Mucosa of rectum (tissue), 2 donors: ENCODE data around the gene OR2T5.
"Not testable (repeated sequence)": the region's sequence is repeated elsewhere in the genome, so short reads cannot be mapped to it uniquely, and the experiment has no call there.

Experiments used
- H3K27ac ChIP-seq, 2 donors: one replicate each; pipeline ENCODE4 v1.7.0; 2013; ENCODE audit warnings: inconsistent platforms in 2 of 2, low read depth in 2 of 2, low read length in 2 of 2
- H3K27me3 ChIP-seq, 2 donors: one replicate each; pipeline ENCODE4 v1.7.0; 2013; ENCODE audit warnings: low read length in 2 of 2; ENCODE audit not compliant: control insufficient read depth in 2 of 2, insufficient read depth in 2 of 2
- H3K36me3 ChIP-seq, 2 donors: one replicate each; pipeline ENCODE4 v1.7.0; 2013; ENCODE audit warnings: low read length in 2 of 2; ENCODE audit not compliant: control insufficient read depth in 2 of 2, insufficient read depth in 2 of 2
- H3K4me1 ChIP-seq, 2 donors: one replicate each; pipeline ENCODE4 v1.7.0; 2013; ENCODE audit warnings: low read length in 2 of 2, mild to moderate bottlenecking in 1 of 2; ENCODE audit not compliant: control insufficient read depth in 2 of 2, insufficient read depth in 2 of 2
- H3K4me3 ChIP-seq, 2 donors: one replicate each; pipeline ENCODE4 v1.7.0; 2013; ENCODE audit warnings: low read length in 2 of 2
- H3K9ac ChIP-seq, 2 donors: one replicate each; pipeline ENCODE4 v1.7.0; 2013; ENCODE audit warnings: low read length in 2 of 2, low read depth in 1 of 2, mild to moderate bottlenecking in 1 of 2
- H3K9me3 ChIP-seq, 2 donors: one replicate each; pipeline ENCODE4 v1.7.0; 2013; ENCODE audit warnings: low read length in 2 of 2; ENCODE audit not compliant: control insufficient read depth in 2 of 2
- donor health status: healthy.
- donor health status: Normal muscosa, but diverticular disease.

The OR2T5 gene

GRCh38 chr1:248500305-248501035, 12.1 kb downstream of the OR2T5 start:
- H3K4me1 ChIP-seq, H3K27me3 ChIP-seq, H3K9me3 ChIP-seq, H3K9ac ChIP-seq, H3K27ac ChIP-seq, H3K36me3 ChIP-seq, H3K4me3 ChIP-seq: not testable (repeated sequence)

GRCh38 chr1:248507773-248508172, 19.4 kb downstream of the OR2T5 start, which contains the start of gene OR2G6:
Gene OR2G6 (plus strand): TSS chr1:248508073. CDS start chr1:248521647, 13,574 bp downstream.
- H3K27me3 ChIP-seq, H3K9ac ChIP-seq, H3K9me3 ChIP-seq, H3K36me3 ChIP-seq, H3K4me1 ChIP-seq, H3K27ac ChIP-seq, H3K4me3 ChIP-seq: not testable (repeated sequence)

DNA sequence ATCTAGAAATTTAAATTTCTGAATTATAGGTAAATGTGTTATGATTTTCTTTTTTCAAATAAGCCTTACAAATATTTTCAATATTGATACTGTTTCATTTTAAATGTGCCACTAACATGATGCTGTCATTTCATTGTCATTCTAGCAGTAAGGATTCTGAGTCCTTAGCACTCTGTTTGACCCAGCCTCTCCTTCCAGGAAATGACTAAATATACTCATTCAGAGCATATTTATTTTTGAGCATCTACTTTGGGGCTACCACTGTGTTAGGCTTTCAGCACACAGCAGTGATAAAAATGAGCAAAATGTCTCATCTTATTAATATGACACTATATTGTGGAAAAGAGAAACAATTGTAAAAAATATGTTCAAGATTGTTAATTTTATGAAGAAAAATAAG, 21.8 kb downstream of the OR2T5 start:
- H3K9ac ChIP-seq, H3K4me3 ChIP-seq, H3K4me1 ChIP-seq, H3K27ac ChIP-seq, H3K36me3 ChIP-seq, H3K9me3 ChIP-seq, H3K27me3 ChIP-seq: not testable (repeated sequence)

- no peaks in the 10 kb centered on the region for H3K36me3 ChIP-seq
- H3K9ac ChIP-seq: no peak overlapping the region
- no peaks in the 10 kb centered on the region for H3K27me3 ChIP-seq
- no peaks in the 10 kb centered on the region for H3K4me1 ChIP-seq
- no peak overlapping the region for H3K4me3 ChIP-seq
- no peak overlapping the region for H3K27ac ChIP-seq
- H3K9me3 ChIP-seq: no peaks in the 10 kb centered on the region
Observed at GRCh38 chr1:248521856-248522255, 33.5 kb downstream of the OR2T5 start.

DNA sequence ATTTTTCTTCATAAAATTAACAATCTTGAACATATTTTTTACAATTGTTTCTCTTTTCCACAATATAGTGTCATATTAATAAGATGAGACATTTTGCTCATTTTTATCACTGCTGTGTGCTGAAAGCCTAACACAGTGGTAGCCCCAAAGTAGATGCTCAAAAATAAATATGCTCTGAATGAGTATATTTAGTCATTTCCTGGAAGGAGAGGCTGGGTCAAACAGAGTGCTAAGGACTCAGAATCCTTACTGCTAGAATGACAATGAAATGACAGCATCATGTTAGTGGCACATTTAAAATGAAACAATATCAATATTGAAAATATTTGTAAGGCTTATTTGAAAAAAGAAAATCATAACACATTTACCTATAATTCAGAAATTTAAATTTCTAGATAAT, 49.1 kb downstream of the OR2T5 start:
- H3K4me3 ChIP-seq, H3K27ac ChIP-seq, H3K4me1 ChIP-seq, H3K9ac ChIP-seq, H3K36me3 ChIP-seq, H3K27me3 ChIP-seq, H3K9me3 ChIP-seq: not testable (repeated sequence)
